ENCODE data around the gene EHBP1L1. TPM values are rescaled to one million over a fixed set of nuclear protein-coding genes. Genes with fewer than 3 reads are reported as not detected.
A peak's percentile ranks its signal among the peaks of the same experiment; 100 is the strongest.
"Not testable (repeated sequence)": the region's sequence is repeated elsewhere in the genome, so short reads cannot be mapped to it uniquely, and the experiment has no call there.

Gene EHBP1L1
- total and polyA plus RNA-seq, 9 donors, result 176 to 388 (median 293) TPM

DNA sequence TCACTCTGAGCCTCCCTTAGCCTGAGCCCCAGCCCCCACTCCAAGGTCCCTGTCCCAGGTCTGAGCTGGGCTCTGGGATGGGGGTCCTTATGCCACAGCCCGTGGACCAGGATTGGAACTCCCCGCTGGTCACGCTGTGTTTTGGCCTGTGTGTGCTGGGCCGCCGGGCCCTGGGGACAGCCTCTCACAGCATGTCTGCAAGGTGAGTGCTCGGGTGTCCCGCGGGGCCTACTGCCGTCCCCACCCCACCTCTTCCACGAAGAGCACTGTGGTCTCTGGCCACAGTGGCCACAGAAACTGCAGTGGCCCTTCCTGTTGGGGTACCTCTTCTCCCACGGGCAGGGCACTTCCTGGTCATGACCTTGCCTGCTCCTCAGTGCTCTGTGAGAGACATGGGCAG lies 58.6 kb downstream of the EHBP1L1 start:
- Histone ChIP-seq H3K4me1 (ENCODE audit: control insufficient read depth, insufficient read depth, low read length) (peaks cover 26% of the 10 kb centered on the region), H3K9me3 (replicated peaks; ENCODE audit: control insufficient read depth, low read depth, low read length) (no peaks in the 10 kb centered on the region)

GRCh38 chr11:65634905-65635731 lies 59.3 kb downstream of the EHBP1L1 start:
- H3K4me3 ChIP-seq (ENCODE audit: low read length), result no peak overlapping the region
- no peaks in the 10 kb centered on the region for H3K27me3 ChIP-seq (ENCODE audit: control insufficient read depth, insufficient read depth, low read length)
- no peak for DNase-seq
- no peaks in the 10 kb centered on the region for H3K9me3 ChIP-seq (replicated peaks; ENCODE audit: control insufficient read depth, low read depth, low read length)
- no peak overlapping the region for H3K27ac ChIP-seq (ENCODE audit: low read length)
- peaks cover 33% of the 10 kb centered on the region for H3K4me1 ChIP-seq (ENCODE audit: control insufficient read depth, insufficient read depth, low read length)
- peaks cover 58% of the 10 kb centered on the region for H3K36me3 ChIP-seq (ENCODE audit: control insufficient read depth, insufficient read depth, low read length)
- WGBS (ENCODE audit: insufficient coverage), result 94% methylated on average over 41 of the region's 46 CpGs

More for the DNA sequence above, 58.6 kb downstream of the EHBP1L1 start:
- no peak overlapping the region for H3K4me3 ChIP-seq (ENCODE audit: low read length)
- WGBS (ENCODE audit: insufficient coverage), result 86% methylated on average over 11 of the region's 11 CpGs
- H3K27me3 ChIP-seq (ENCODE audit: control insufficient read depth, insufficient read depth, low read length), result no peaks in the 10 kb centered on the region
- H3K36me3 ChIP-seq (ENCODE audit: control insufficient read depth, insufficient read depth, low read length), result peaks cover 65% of the 10 kb centered on the region
- no peak for DNase-seq
- no peak overlapping the region for H3K27ac ChIP-seq (ENCODE audit: low read length)

- H3K4me3 ChIP-seq (ENCODE audit: low read length), result no peak overlapping the region
- H3K27me3 ChIP-seq (ENCODE audit: control insufficient read depth, insufficient read depth, low read length), result no peaks in the 10 kb centered on the region
- H3K9me3 ChIP-seq (replicated peaks; ENCODE audit: control insufficient read depth, low read depth, low read length), result no peaks in the 10 kb centered on the region
- 94% methylated on average over 18 of the region's 28 CpGs for WGBS (ENCODE audit: insufficient coverage)
- DNase-seq, result no peak
- no peak overlapping the region for H3K27ac ChIP-seq (ENCODE audit: low read length)
- peaks cover 52% of the 10 kb centered on the region for H3K36me3 ChIP-seq (ENCODE audit: control insufficient read depth, insufficient read depth, low read length)
- H3K4me1 ChIP-seq (ENCODE audit: control insufficient read depth, insufficient read depth, low read length), result peaks cover 41% of the 10 kb centered on the region
Measured at GRCh38 chr11:65636108-65637031, 60.5 kb downstream of the EHBP1L1 start.

DNA sequence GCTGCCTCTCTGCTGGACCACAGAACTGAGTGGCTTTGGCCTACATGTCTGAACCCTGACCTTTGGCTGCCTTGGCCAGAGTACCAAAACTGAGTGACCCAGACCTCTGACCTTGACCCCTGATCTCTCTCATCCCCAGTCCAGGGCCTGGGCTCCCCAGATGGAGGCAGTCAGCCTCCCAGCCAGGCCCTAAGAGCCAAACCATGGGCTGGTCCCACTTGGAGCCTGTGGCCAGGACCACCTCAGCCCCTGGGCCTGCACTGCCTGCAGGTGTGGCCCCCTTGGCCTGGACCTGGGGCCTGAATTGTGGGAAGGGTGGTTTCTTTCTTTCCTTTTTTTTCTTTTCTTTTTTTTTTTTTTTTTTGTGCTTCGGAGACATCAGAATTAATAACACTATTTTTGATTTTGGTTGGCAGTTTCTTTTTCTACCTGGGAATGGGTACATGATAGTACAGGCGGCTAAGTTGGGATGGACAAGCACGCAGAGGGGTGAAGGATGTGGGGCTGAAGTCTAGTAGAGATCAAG lies 61.2 kb downstream of the EHBP1L1 start:
- Histone ChIP-seq H3K27me3 (ENCODE audit: control insufficient read depth, insufficient read depth, low read length) (no peaks in the 10 kb centered on the region), H3K9me3 (replicated peaks; ENCODE audit: control insufficient read depth, low read depth, low read length) (no peaks in the 10 kb centered on the region), H3K4me3 (ENCODE audit: low read length) (no peak overlapping the region), H3K36me3 (ENCODE audit: control insufficient read depth, insufficient read depth, low read length) (peaks cover 53% of the 10 kb centered on the region), H3K27ac (ENCODE audit: low read length) (peak overlapping the region; percentile 97), H3K4me1 (ENCODE audit: control insufficient read depth, insufficient read depth, low read length) (peaks cover 48% of the 10 kb centered on the region)
- 100% methylated on average over 2 of the region's 3 CpGs for WGBS (ENCODE audit: insufficient coverage)
- DNase-seq, result no peak

DNA sequence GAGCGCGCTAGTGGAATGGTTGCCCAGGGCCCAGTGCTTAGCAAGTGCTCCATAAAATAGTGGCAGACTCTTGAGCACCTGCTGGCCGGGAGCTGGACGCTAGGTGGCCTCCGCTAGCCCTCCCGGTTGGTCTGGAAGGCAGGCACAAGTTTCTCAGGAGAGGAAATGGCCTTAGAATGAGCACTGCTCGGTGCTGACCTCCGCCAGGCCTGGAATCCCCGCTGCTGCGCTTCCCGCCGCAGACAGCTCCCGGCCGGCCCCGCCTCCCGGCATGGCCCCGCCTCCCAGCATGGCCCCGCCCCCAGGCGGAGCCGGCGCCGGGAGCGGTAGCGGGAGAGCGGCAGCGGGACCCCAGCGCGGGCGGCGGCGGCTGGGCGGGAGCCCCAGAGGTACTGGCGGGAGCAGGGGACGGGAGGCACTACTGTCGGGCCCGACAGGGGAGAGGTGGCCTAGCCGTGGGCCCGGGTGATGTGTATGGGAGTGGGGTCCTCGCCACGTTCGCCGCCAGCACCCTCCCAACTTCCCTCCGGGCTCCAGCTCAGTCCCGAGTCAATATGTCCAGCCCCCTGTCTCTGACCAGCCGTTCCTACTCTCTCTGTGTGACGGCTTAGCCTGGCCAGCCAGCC lies 62.1 kb downstream of the EHBP1L1 start, which contains the start of gene SIPA1:
SIPA1 (plus strand) TSS at position 308 of the 626 bp plus-strand sequence. CDS start 2,821 bp downstream, outside the sequence.
- H3K4me3 ChIP-seq (ENCODE audit: low read length), result peak within 1 kb of the TSS; percentile 82
- H3K27me3 ChIP-seq (ENCODE audit: control insufficient read depth, insufficient read depth, low read length), result no peaks in the 10 kb centered on the region
- H3K9me3 ChIP-seq (replicated peaks; ENCODE audit: control insufficient read depth, low read depth, low read length), result no peaks in the 10 kb centered on the region
- DNase-seq, result peak; percentile 93
- peaks cover 54% of the 10 kb centered on the region for H3K4me1 ChIP-seq (ENCODE audit: control insufficient read depth, insufficient read depth, low read length)
- peaks cover 59% of the 10 kb centered on the region for H3K36me3 ChIP-seq (ENCODE audit: control insufficient read depth, insufficient read depth, low read length)
- WGBS (ENCODE audit: insufficient coverage), result 4% methylated on average over 36 of the region's 46 CpGs
- H3K27ac ChIP-seq (ENCODE audit: low read length), result peak within 1 kb of the TSS; percentile 97

DNA sequence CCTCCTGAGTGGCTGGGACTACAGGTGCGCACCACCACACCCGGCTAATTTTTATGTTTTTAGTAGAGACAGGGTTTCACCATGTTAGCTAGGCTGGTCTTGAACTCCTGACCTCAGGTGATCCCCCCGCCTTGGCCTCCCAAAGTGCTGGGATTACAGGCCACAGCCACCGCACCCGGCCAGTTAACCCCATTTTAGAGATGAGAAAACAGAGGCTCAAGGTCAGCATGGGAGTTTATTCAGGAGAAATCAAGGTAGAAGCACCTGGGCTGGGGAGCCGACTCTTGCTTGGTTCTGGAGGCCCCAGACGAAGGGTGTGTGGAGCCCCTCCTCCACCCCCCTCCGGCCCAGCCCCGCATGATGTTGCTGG lies 63.4 kb downstream of the EHBP1L1 start:
- Histone ChIP-seq H3K36me3 (ENCODE audit: control insufficient read depth, insufficient read depth, low read length) (peaks cover 55% of the 10 kb centered on the region), H3K27ac (ENCODE audit: low read length) (peak overlapping the region; percentile 13), H3K4me1 (ENCODE audit: control insufficient read depth, insufficient read depth, low read length) (peaks cover 54% of the 10 kb centered on the region)
- not testable (repeated sequence) for H3K9me3 ChIP-seq (replicated peaks; ENCODE audit: control insufficient read depth, low read depth, low read length); H3K27me3 ChIP-seq (ENCODE audit: control insufficient read depth, insufficient read depth, low read length); DNase-seq; H3K4me3 ChIP-seq (ENCODE audit: low read length)
- 96% methylated on average over 4 of the region's 9 CpGs for WGBS (ENCODE audit: insufficient coverage)

GRCh38 chr11:65639623-65640482 lies 64.0 kb downstream of the EHBP1L1 start:
- Histone ChIP-seq H3K27ac (ENCODE audit: low read length) (peak overlapping the region; percentile 84), H3K4me1 (ENCODE audit: control insufficient read depth, insufficient read depth, low read length) (peaks cover 54% of the 10 kb centered on the region), H3K27me3 (ENCODE audit: control insufficient read depth, insufficient read depth, low read length) (no peaks in the 10 kb centered on the region), H3K4me3 (ENCODE audit: low read length) (peak overlapping the region; percentile 1), H3K9me3 (replicated peaks; ENCODE audit: control insufficient read depth, low read depth, low read length) (no peaks in the 10 kb centered on the region), H3K36me3 (ENCODE audit: control insufficient read depth, insufficient read depth, low read length) (peaks cover 51% of the 10 kb centered on the region)
- WGBS (ENCODE audit: insufficient coverage), result 47% methylated on average over 6 of the region's 8 CpGs
- peak; percentile 45 for DNase-seq

DNA sequence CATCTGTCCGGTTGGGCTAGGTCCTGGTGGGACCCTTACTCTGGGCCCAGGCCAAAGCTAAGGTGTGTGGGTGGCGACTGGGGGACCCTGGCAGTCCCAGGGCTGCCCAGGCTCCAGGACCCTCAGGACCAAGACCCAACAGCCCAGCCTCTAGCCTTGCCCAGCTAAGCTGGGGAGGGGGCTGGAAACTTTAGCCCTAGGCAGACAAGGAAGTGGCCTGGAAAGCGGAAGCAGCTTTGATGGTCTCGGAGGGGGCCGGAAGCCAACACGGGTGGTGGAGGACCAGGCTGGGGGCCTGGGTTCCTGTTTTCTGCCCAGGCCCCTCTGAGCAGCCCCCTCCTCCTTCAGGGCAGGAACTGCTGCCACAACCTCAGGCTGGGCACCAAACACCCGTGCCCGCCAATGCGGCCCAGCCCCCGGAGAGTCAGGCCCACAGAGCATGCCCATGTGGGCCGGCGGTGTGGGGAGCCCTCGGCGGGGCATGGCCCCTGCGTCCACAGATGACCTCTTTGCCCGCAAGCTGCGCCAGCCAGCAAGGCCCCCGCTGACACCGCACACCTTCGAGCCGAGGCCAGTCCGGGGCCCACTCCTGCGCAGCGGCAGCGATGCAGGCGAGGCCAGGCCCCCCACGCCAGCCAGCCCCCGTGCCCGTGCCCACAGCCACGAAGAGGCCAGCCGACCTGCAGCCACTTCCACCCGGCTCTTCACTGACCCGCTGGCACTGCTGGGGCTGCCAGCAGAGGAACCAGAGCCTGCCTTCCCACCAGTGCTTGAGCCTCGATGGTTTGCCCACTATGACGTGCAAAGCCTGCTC lies 64.8 kb downstream of the EHBP1L1 start:
- DNase-seq, result peak; percentile 80
- Histone ChIP-seq H3K4me1 (ENCODE audit: control insufficient read depth, insufficient read depth, low read length) (peaks cover 62% of the 10 kb centered on the region), H3K36me3 (ENCODE audit: control insufficient read depth, insufficient read depth, low read length) (peaks cover 50% of the 10 kb centered on the region), H3K9me3 (replicated peaks; ENCODE audit: control insufficient read depth, low read depth, low read length) (no peaks in the 10 kb centered on the region), H3K27ac (ENCODE audit: low read length) (peak overlapping the region; percentile 84), H3K27me3 (ENCODE audit: control insufficient read depth, insufficient read depth, low read length) (no peaks in the 10 kb centered on the region), H3K4me3 (ENCODE audit: low read length) (peak overlapping the region; percentile 15)
- WGBS (ENCODE audit: insufficient coverage), result 71% methylated on average over 34 of the region's 35 CpGs

Data from muscle of leg (tissue), 11 donors.